Pancreas (tissue), 10 donors: ENCODE measurements around the gene NECAB2. TPM values are rescaled to one million over a fixed set of nuclear protein-coding genes. Genes with fewer than 3 reads are reported as not detected.

Source experiments
- ATAC-seq, 4 donors: fragments of 200-7000 bp; cut with Tn5 transposase; one replicate each; pipeline versions ENCODE4 v1.8.0 to v1.9.1; 2020; ENCODE audit warnings: mild to moderate bottlenecking in 4 of 4, moderate library complexity in 4 of 4
- DNase-seq, 6 donors: peaks; one replicate each; pipeline ENCODE4 v3.0.0-alpha.2; 2020
- FAIRE-seq: peaks from 2 replicates; lab custom pipeline; 2012; peaks lifted over from hg19 to GRCh38; lab: Jason Lieb, UNC
- H3K27ac ChIP-seq, 4 donors: fragments of 200-600 bp; sonication (generic); 1 replicate in 3 of 4; 2 replicates in 1 of 4; pipeline versions ENCODE4 v1.5.0 to v1.8.0; 2020
- H3K27me3 ChIP-seq, 4 donors: fragments of 200-600 bp; one replicate each; pipeline ENCODE4 v1.8.0; 2021
- H3K36me3 ChIP-seq, 3 donors: fragments of 200-600 bp; sonication (generic) in 1 of 3; one replicate each; pipeline versions ENCODE4 v1.5.0 to v1.8.0; 2020 to 2021
- H3K4me1 ChIP-seq, 3 donors: fragments of 200-600 bp; one replicate each; pipeline ENCODE4 v1.8.0; 2021
- H3K4me3 ChIP-seq, 4 donors: fragments of 200-600 bp; sonication (generic) in 2 of 4; one replicate each; pipeline versions ENCODE4 v1.5.0 to v1.8.0; 2020 to 2021
- H3K9me3 ChIP-seq, 4 donors: fragments of 200-600 bp; one replicate each; pipeline ENCODE4 v1.8.0; 2021
- WGBS, 2 donors: extraction: QIAGEN DNeasy Blood & Tissue Kit; methylation state at CpG; one replicate each; pipeline ENCODE4 v1.1.7; 2013; 5-methylcytosine and 5-hydroxymethylcytosine counted together
- intact Hi-C, 3 donors: fragments of 100-400 bp; cut with DNase I; formaldehyde crosslinking; loops; one replicate each; pipeline versions ENCODE4 v1.11.1 to v1.14.2; 2022
- polyA plus RNA-seq, 2 donors: library from polyadenylated mRNA; stranded (reverse); fragments of 200-250 nt; gene quantifications; one replicate each; pipeline ENCODE4 v1.2.3, GENCODE V29; 2013
- total RNA-seq, 6 donors: library from RNA; stranded (reverse); fragmentation: NEBNext Ultra II Directional in 4 of 6; extraction: Animal tissue kit (Norgen Biotek cat#: 25700) in 4 of 6; gene quantifications; one replicate each; pipeline versions ENCODE4 v1.2.1 to v1.2.4, GENCODE V29; 2021 to 2023
- TF ChIP-seq, protein P1 (sequence below), 4 donors: fragments of 200-600 bp; sonication (generic) in 3 of 4; IDR thresholded peaks; one replicate each; pipeline versions ENCODE4 v1.5.0 to v1.8.0; 2021; ENCODE audit warnings: antibody characterized with exemption in 4 of 4
- donor health status: healthy with polysubstance abuse.
- donor health status: DM: no; HTN: no; CAD: no; lungs with moderate emphysema.
- donor health status: DM: no; HTN: no; CAD: no.
- donor health status: control.
- donor health status: control.
- donor health status: Bipolar disorder and iron deficiency.
- donor health status: DM: yes; HTN: yes; CAD: no.
- donor health status: DM: no; HTN: no; CAD: no.
- donor health status: DM: no; HTN: no; CAD: no.
- donor health status: DM: yes; HTN: yes; CAD: no.

NECAB2 gene
- total and polyA plus RNA-seq, 8 donors, result 0.37 to 23.8 (median 1.2) TPM

DNA sequence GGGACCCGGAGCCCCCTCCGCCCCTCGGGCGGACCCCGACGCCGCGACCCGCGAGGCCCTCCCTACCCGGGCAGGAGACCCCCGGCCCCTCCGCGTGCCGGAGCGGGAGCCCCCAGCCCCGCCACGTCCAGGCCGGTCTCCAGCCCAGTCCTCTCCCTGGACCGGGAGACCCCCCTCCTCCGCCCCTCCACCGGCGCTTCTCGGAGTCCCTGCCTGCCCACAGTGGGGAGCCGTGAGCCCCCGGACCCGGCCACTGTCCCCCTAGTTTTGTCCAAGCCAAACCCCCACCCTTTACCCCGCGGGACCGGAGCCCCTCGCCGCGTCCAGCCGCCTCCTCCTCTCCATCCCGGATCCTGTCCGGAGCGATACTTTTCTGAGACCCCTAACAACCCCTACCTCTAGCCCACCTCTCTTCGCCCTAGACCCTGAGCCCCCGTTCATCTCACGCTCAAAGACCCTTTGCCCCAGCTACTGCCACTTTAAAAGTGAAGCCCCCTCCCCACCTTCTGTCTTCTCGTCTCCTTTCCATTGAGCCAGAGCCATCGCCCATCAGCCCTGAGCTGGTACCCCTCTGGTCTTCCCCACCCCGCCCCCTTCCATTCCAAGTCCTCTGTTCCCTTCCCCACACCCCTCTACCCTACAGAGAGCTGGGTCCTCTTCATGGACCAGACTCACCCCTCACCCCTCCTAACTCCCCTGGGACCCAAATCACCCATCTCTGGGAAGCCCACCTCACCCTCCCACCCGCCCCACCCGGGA lies 1.0 kb downstream of the NECAB2 start:
- FAIRE-seq (no peak), ATAC-seq (no peak), DNase-seq (peak in 1 of 6 donors; percentile 80)
- Histone ChIP-seq H3K27ac (no peak overlapping the region), H3K36me3 (no peaks in the 10 kb centered on the region), H3K4me1 (no peaks in the 10 kb centered on the region), H3K9me3 (no peaks in the 10 kb centered on the region), H3K27me3 (no peaks in the 10 kb centered on the region), H3K4me3 (no peak overlapping the region)
- intact Hi-C loops, result loop anchor here in 2 of 3 donors (5.0 to 10.0 kb wide), 3 partner anchors 76 to 206 kb away; partner anchors contain the start of gene SLC38A8 (in 1 of the 2)
- TF ChIP-seq, protein P1, sequence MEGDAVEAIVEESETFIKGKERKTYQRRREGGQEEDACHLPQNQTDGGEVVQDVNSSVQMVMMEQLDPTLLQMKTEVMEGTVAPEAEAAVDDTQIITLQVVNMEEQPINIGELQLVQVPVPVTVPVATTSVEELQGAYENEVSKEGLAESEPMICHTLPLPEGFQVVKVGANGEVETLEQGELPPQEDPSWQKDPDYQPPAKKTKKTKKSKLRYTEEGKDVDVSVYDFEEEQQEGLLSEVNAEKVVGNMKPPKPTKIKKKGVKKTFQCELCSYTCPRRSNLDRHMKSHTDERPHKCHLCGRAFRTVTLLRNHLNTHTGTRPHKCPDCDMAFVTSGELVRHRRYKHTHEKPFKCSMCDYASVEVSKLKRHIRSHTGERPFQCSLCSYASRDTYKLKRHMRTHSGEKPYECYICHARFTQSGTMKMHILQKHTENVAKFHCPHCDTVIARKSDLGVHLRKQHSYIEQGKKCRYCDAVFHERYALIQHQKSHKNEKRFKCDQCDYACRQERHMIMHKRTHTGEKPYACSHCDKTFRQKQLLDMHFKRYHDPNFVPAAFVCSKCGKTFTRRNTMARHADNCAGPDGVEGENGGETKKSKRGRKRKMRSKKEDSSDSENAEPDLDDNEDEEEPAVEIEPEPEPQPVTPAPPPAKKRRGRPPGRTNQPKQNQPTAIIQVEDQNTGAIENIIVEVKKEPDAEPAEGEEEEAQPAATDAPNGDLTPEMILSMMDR (IDR thresholded peaks at IDR 0.05), result no peak
- WGBS, 2 donors, result 20 to 36% methylated on average over 20 to 45 of the region's 45 CpGs

DNA sequence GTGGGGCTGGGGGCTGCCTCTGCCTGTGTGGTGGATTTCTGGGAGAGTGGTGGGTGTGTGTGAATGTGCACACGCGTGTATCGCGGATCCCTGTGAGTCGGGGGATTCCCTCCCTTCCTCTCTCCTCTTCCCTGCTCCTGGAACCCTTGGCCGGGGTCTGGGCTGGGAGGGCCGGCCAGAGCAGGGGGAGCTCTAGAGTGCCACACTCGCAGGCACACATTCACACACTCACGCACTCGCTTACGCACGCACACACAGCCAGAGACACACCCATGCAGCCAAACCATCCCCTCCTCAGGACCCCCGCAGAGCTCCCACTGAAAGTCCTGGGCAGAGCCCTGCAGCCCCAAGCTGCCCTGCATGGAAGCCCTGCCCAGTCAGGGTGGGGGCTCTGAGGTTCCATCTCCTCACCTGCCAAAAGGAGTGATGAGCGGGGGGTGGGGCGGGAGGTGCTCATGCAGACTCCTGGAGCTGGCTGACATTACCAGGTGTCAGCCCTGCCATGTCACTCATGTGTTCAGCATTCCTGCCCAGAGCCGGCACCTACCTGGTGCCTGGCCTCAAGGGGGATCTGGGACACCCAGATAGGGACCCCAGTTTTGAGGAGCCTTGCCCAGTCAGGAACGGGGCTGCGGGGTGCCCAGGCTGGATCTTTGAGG lies 1.9 kb downstream of the NECAB2 start:
- intact Hi-C loops, result loop anchor here in 2 of 3 donors (5.0 to 10.0 kb wide), 3 partner anchors 75 to 205 kb away; partner anchors contain the start of gene SLC38A8 (in 1 of the 2)
- WGBS, 2 donors, result 71 to 73% methylated on average over 18 of the region's 18 CpGs
- Histone ChIP-seq H3K27me3 (no peaks in the 10 kb centered on the region), H3K4me1 (no peaks in the 10 kb centered on the region), H3K36me3 (no peaks in the 10 kb centered on the region), H3K9me3 (no peaks in the 10 kb centered on the region), H3K27ac (no peak overlapping the region), H3K4me3 (no peak overlapping the region)
- TF ChIP-seq, protein P1 (IDR thresholded peaks at IDR 0.05), result no peak
- ATAC-seq (peak in 1 of 4 donors; percentile 20), DNase-seq (peak in 1 of 6 donors; percentile 60), FAIRE-seq (no peak)

DNA sequence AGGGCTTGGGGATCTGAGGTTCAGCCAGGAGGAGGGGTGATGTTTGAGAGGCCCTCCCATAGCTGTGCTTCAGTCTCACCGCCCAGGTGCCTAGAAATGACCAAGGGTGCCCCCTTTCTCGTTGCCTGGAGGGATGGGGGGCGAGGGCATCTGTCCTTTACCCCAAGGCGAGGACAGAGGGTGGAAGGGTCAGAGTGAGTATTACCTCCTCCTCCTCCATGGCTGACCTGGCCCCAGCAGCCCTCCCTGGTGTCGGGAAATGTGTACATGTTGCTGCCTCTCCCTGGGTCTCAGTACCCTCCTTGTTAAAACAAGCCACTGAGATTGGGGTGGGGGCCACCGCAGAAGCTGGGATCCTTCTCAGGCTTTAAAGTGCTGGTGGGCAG lies 2.4 kb downstream of the NECAB2 start:
- FAIRE-seq, result no peak
- 82 to 86% methylated on average over 6 of the region's 6 CpGs for WGBS, 2 donors

DNA sequence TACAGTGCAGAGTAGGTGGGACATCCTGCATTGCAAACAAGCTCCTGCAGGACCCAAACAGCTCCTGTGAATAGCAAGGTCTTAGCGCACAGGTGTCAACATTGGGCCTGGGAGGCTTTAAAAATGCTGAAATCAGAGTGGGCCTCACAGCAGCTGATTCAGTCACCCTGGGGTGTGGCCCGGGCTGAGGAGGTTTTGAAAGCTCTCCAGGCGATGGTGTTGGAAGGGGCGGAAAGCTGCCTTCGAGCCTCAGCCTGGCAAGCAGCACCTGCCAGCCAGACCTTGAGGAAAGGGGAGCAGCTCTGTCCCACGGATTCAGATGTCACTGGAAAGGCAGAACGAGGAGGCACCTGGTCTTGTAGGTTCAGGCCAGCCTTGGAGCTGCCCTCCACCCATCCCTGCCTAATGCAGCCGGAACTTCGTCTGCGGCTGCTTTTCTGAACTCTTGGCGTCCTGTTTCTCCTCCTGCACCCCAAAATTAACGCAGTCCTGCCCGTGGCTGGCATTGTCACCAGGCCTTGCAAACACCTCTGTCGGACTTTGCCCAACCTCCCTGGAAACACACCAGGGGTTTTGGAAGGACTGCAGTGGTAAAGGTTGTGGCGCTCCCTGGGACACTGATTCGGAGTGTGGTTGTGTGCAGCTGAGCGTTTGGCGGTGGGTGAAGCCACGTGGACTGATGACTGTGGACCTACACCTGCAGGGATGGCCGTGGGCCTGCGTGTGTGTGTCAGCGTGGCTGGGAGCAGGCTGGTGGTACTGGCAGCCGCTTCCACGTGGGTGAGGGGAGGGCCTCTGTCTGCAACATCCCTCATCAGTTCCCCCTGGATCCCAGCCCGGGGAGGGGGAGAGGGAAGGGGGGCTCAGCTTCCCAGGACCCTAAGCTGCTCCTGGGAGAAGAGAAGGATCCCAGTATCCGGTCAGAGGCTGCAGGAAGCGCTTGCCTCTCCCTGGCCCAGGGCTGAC lies 3.4 kb downstream of the NECAB2 start:
- no peak overlapping the region for H3K27ac ChIP-seq
- TF ChIP-seq, protein P1 (IDR thresholded peaks at IDR 0.05), result no peak
- no peaks in the 10 kb centered on the region for H3K27me3 ChIP-seq
- H3K4me3 ChIP-seq, result no peak overlapping the region
- ATAC-seq (no peak), FAIRE-seq (no peak), DNase-seq (peak in 1 of 6 donors; percentile 49)
- H3K36me3 ChIP-seq, result no peaks in the 10 kb centered on the region
- no peaks in the 10 kb centered on the region for H3K9me3 ChIP-seq
- H3K4me1 ChIP-seq, result no peaks in the 10 kb centered on the region
- intact Hi-C loops, result no loop called here
- WGBS, 2 donors, result 77% methylated on average over 27 of the region's 27 CpGs

More for the DNA sequence above, 2.4 kb downstream of the NECAB2 start:
- intact Hi-C loops, result no loop called here
- no peak for ATAC-seq
- H3K27ac ChIP-seq, result no peak overlapping the region
- H3K4me3 ChIP-seq, result no peak overlapping the region
- no peaks in the 10 kb centered on the region for H3K36me3 ChIP-seq
- H3K4me1 ChIP-seq, result no peaks in the 10 kb centered on the region
- no peaks in the 10 kb centered on the region for H3K9me3 ChIP-seq
- TF ChIP-seq, protein P1 (IDR thresholded peaks at IDR 0.05), result no peak
- no peaks in the 10 kb centered on the region for H3K27me3 ChIP-seq
- DNase-seq, result peak in 1 of 6 donors; percentile 42
